Pancreas (tissue), 10 donors: ENCODE measurements around the gene CDK19. TPM values are rescaled to one million over a fixed set of nuclear protein-coding genes. Genes with fewer than 3 reads are reported as not detected.

Experiments
- ATAC-seq, 4 donors: fragments of 200-7000 bp; cut with Tn5 transposase; one replicate each; pipeline versions ENCODE4 v1.8.0 to v1.9.1; 2020; ENCODE audit warnings: mild to moderate bottlenecking in 4 of 4, moderate library complexity in 4 of 4
- DNase-seq, 6 donors: peaks; one replicate each; pipeline ENCODE4 v3.0.0-alpha.2; 2020
- FAIRE-seq: peaks from 2 replicates; lab custom pipeline; 2012; peaks lifted over from hg19 to GRCh38; lab: Jason Lieb, UNC
- H3K27ac ChIP-seq, 4 donors: fragments of 200-600 bp; sonication (generic); 1 replicate in 3 of 4; 2 replicates in 1 of 4; pipeline versions ENCODE4 v1.5.0 to v1.8.0; 2020
- H3K27me3 ChIP-seq, 4 donors: fragments of 200-600 bp; one replicate each; pipeline ENCODE4 v1.8.0; 2021
- H3K36me3 ChIP-seq, 3 donors: fragments of 200-600 bp; sonication (generic) in 1 of 3; one replicate each; pipeline versions ENCODE4 v1.5.0 to v1.8.0; 2020 to 2021
- H3K4me1 ChIP-seq, 3 donors: fragments of 200-600 bp; one replicate each; pipeline ENCODE4 v1.8.0; 2021
- H3K4me3 ChIP-seq, 4 donors: fragments of 200-600 bp; sonication (generic) in 2 of 4; one replicate each; pipeline versions ENCODE4 v1.5.0 to v1.8.0; 2020 to 2021
- H3K9me3 ChIP-seq, 4 donors: fragments of 200-600 bp; one replicate each; pipeline ENCODE4 v1.8.0; 2021
- WGBS, 2 donors: extraction: QIAGEN DNeasy Blood & Tissue Kit; methylation state at CpG; one replicate each; pipeline ENCODE4 v1.1.7; 2013; 5-methylcytosine and 5-hydroxymethylcytosine counted together
- intact Hi-C, 3 donors: fragments of 100-400 bp; cut with DNase I; formaldehyde crosslinking; loops; one replicate each; pipeline versions ENCODE4 v1.11.1 to v1.14.2; 2022
- polyA plus RNA-seq, 2 donors: library from polyadenylated mRNA; stranded (reverse); fragments of 200-250 nt; gene quantifications; one replicate each; pipeline ENCODE4 v1.2.3, GENCODE V29; 2013
- total RNA-seq, 6 donors: library from RNA; stranded (reverse); fragmentation: NEBNext Ultra II Directional in 4 of 6; extraction: Animal tissue kit (Norgen Biotek cat#: 25700) in 4 of 6; gene quantifications; one replicate each; pipeline versions ENCODE4 v1.2.1 to v1.2.4, GENCODE V29; 2021 to 2023
- TF ChIP-seq, protein P1 (sequence below), 4 donors: fragments of 200-600 bp; sonication (generic) in 3 of 4; IDR thresholded peaks; one replicate each; pipeline versions ENCODE4 v1.5.0 to v1.8.0; 2021; ENCODE audit warnings: antibody characterized with exemption in 4 of 4
- donor health status: healthy with polysubstance abuse.
- donor health status: DM: no; HTN: no; CAD: no; lungs with moderate emphysema.
- donor health status: DM: no; HTN: no; CAD: no.
- donor health status: control.
- donor health status: control.
- donor health status: Bipolar disorder and iron deficiency.
- donor health status: DM: yes; HTN: yes; CAD: no.
- donor health status: DM: no; HTN: no; CAD: no.
- donor health status: DM: no; HTN: no; CAD: no.
- donor health status: DM: yes; HTN: yes; CAD: no.

CDK19 gene
- total and polyA plus RNA-seq, 8 donors, result 2.4 to 14.7 (median 4.7) TPM

GRCh38 chr6:110618591-110619267 is 196.5 kb downstream of the CDK19 start:
- ATAC-seq, result peak in 2 of 4 donors; percentile 36 to 51
- H3K9me3 ChIP-seq, result no peaks in the 10 kb centered on the region
- no peak for FAIRE-seq
- H3K27me3 ChIP-seq, result no peaks in the 10 kb centered on the region
- TF ChIP-seq, protein P1, sequence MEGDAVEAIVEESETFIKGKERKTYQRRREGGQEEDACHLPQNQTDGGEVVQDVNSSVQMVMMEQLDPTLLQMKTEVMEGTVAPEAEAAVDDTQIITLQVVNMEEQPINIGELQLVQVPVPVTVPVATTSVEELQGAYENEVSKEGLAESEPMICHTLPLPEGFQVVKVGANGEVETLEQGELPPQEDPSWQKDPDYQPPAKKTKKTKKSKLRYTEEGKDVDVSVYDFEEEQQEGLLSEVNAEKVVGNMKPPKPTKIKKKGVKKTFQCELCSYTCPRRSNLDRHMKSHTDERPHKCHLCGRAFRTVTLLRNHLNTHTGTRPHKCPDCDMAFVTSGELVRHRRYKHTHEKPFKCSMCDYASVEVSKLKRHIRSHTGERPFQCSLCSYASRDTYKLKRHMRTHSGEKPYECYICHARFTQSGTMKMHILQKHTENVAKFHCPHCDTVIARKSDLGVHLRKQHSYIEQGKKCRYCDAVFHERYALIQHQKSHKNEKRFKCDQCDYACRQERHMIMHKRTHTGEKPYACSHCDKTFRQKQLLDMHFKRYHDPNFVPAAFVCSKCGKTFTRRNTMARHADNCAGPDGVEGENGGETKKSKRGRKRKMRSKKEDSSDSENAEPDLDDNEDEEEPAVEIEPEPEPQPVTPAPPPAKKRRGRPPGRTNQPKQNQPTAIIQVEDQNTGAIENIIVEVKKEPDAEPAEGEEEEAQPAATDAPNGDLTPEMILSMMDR (IDR thresholded peaks at IDR 0.05), result no peak
- H3K4me1 ChIP-seq, result no peaks in the 10 kb centered on the region
- intact Hi-C loops, result no loop called here
- H3K27ac ChIP-seq, result no peak overlapping the region
- no peak overlapping the region for H3K4me3 ChIP-seq
- WGBS, 2 donors, result 48 to 51% methylated on average over 3 of the region's 3 CpGs
- H3K36me3 ChIP-seq, result peaks cover 0 to 17% (median 8%) of the 10 kb centered on the region in 3 donors
- DNase-seq, result no peak

DNA sequence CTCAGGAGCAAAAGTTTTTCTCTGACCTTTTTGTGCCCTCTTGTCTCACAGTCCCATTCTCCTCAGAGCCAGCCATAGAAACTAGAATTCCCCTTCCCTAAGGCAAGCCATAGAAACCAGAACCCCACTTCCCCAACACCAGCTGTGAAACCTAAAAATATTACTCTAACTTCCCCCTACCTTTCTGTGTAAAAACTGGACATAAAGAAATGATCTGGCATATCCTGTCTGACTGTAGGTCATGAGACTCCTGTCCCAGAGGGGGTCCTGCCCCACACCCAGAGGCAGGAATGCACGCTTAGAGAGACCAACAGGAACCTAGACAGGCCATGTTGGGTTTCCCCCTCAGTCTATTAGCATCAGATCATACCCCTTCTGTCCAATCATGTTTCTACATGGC is 198.2 kb downstream of the CDK19 start:
- no peak for DNase-seq
- no peak for ATAC-seq
- H3K9me3 ChIP-seq, result no peaks in the 10 kb centered on the region
- H3K36me3 ChIP-seq, result peaks cover 0 to 10% (median 9%) of the 10 kb centered on the region in 3 donors
- no peaks in the 10 kb centered on the region for H3K4me1 ChIP-seq
- FAIRE-seq, result no peak
- intact Hi-C loops, result no loop called here
- 91 to 100% methylated on average over 1 of the region's 1 CpG for whole genome bisulfite sequencing, 2 donors
- TF ChIP-seq, protein P1 (IDR thresholded peaks at IDR 0.05), result no peak
- H3K27ac ChIP-seq, result no peak overlapping the region
- no peaks in the 10 kb centered on the region for H3K27me3 ChIP-seq
- H3K4me3 ChIP-seq, result no peak overlapping the region

DNA sequence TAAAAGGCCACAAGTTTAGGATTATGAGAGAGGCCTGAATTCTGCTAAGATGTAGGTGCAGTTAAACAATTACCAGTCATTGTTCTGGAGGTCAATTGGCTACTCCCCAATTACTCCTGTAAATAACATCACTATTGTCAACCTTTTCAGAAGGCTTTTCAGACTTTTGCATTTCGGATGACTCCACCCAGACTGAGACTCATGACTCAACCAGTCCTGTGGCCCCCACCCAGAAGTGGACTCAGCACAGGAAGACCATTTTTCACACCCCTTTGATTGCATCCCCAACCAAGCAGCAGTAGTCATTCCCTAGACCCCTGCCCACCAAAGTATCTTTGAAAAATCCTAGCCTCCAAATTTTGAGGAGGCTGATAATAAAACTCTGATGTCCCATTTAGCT is 199.5 kb downstream of the CDK19 start:
- no peak for ATAC-seq

DNA sequence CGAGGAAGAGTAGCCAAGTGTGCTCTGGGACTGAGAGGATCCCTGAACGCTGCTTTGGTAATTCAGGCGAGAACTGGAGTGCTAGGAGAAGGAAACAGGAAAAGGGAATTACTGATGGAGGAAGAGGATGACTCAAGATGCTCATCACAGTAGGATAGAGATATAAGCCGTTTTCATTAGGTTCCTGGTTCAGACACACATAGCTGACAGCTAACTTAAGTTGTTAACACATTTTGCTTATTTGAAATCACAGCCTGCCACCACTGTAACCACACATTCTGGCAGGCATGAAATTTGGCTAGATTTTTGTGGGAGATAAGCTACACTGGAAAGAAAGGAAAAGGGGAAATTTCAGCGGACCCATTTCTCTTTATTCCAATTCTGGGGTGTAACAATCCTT is 200.7 kb downstream of the CDK19 start:
- ATAC-seq, result no peak
- H3K4me3 ChIP-seq, result no peak overlapping the region
- no peaks in the 10 kb centered on the region for H3K27me3 ChIP-seq
- peaks cover 0 to 9% (median 0%) of the 10 kb centered on the region in 3 donors for H3K36me3 ChIP-seq
- H3K9me3 ChIP-seq, result no peaks in the 10 kb centered on the region
- 74 to 80% methylated on average over 5 of the region's 5 CpGs for WGBS, 2 donors
- H3K27ac ChIP-seq, result no peak overlapping the region
- no peaks in the 10 kb centered on the region for H3K4me1 ChIP-seq
- TF ChIP-seq, protein P1 (IDR thresholded peaks at IDR 0.05), result no peak
- no peak for DNase-seq
- no peak for FAIRE-seq
- intact Hi-C loops, result no loop called here

More for the DNA sequence above, 199.5 kb downstream of the CDK19 start:
- intact Hi-C loops, result no loop called here
- no peaks in the 10 kb centered on the region for H3K4me1 ChIP-seq
- no peak for FAIRE-seq
- H3K4me3 ChIP-seq, result no peak overlapping the region
- TF ChIP-seq, protein P1 (IDR thresholded peaks at IDR 0.05), result no peak
- no peak overlapping the region for H3K27ac ChIP-seq
- no peak for DNase-seq
- H3K9me3 ChIP-seq, result no peaks in the 10 kb centered on the region
- WGBS, 2 donors, result 80 to 89% methylated on average over 1 of the region's 1 CpG
- no peaks in the 10 kb centered on the region for H3K27me3 ChIP-seq
- peaks cover 0 to 9% (median 0%) of the 10 kb centered on the region in 3 donors for H3K36me3 ChIP-seq

- FAIRE-seq, result no peak
- Histone ChIP-seq H3K4me3 (no peak overlapping the region), H3K9me3 (no peaks in the 10 kb centered on the region), H3K27ac (no peak overlapping the region), H3K27me3 (no peaks in the 10 kb centered on the region), H3K36me3 (peaks cover 0 to 9% (median 0%) of the 10 kb centered on the region in 3 donors), H3K4me1 (no peaks in the 10 kb centered on the region)
- ATAC-seq, result no peak
- TF ChIP-seq, protein P1 (IDR thresholded peaks at IDR 0.05), result no peak
- DNase-seq, result no peak
- WGBS, 2 donors, result 96 to 97% methylated on average over 1 of the region's 1 CpG
- intact Hi-C loops, result no loop called here
Observed at GRCh38 chr6:110614106-110614505, 201.2 kb downstream of the CDK19 start.
